Activated CD4-positive, CD25-positive, alpha-beta regulatory T cell treated with anti-CD3 and anti-CD28 coated beads, Interleukin-2, amount 50 U/mL, for 24 hours (primary cell): ENCODE data around the gene REXO1.

Experiments used
- ATAC-seq, 2 donors: fragments of 150-1000 bp; cut with Tn5 transposase; one replicate each; pipeline ENCODE4 v1.10.0; 2021; ENCODE audit warnings: mild to moderate bottlenecking in 1 of 2, moderate library complexity in 1 of 2

Gene REXO1

DNA sequence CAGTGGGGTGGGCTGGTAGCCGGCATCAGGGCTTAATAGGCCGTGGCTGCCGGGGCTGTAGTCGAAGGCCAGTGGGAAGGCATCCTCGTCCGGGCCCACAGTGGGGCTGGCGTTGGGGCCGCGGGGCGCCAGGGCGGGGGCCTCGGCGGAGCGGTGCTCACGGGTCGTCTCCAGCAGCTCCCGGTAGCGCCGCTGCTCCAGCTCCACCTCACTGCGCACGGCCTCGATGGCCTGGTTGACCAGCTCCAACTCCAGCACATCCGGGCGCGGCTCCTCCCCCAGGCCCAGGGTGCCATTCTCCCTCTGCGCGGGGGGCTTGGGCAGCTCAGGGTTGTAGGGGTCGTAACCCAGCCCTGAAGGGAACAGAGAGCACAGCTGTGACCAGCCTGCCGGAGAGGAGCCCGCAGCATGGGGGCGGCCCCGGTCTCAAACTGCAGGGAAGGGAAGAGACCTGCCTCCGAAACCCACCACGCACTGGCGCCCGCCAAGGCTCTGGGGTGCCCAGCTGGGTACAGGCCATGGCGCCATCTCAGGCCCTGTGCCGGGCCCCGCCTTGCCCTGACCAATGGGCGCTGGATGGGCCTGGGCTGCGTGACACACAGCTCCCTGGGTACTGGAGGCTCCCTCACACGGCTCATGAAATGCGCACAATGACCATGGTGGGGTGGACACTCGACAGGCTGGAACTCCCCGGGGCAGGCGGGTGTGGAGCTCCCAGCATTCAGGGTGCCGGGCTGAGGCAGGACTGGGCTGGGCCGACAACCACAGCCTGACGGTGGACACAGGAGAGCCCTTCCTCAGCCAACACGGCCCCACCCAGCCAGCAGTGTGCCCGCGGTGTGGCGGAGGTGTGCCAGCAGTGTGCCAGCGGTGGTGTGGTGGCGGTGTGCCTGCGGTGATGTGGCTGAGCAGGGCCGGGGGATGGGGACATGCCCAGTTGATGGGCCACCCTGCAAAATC, 19.7 kb downstream of the REXO1 start:
- no peak for ATAC-seq

DNA sequence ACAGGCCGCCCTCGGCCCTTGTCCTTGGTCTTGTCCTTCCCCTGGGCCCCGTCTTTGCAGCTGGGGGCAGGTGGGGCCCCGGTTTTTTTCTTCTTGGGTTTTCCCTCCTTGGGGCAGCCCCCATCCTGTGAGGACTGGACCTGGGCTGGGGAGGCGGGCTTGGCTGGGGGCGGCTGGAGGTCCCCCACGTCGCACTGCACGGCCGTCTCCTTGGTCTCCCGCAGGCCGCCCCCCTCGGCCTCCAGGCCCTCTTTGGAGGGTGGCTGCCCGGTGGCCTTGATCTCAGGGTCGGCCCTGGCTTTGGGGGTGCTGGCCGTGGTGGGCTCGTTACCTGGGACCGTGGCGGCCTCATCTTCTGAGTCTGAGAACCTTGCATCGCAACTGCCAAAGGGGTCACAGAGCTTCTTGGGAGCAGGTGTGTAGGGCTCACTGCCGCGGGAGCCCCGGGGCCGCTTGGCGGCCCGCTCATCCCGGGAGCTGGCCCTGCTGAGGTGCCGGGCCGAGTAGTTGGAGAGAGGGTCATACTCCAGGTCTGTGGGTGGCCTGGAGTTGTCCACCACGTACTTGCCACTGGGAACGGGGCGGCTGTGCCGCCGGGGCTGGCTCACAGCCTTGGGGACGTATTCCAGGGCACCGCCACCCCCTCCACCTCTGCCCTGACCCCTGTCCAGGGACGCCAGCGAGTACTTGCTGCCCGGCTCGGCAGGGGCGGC, 20.6 kb downstream of the REXO1 start:
- no peak for ATAC-seq

GRCh38 chr19:1826557-1827521, 21.4 kb downstream of the REXO1 start:
- no peak for ATAC-seq

GRCh38 chr19:1825909-1826556, 22.2 kb downstream of the REXO1 start:
- peak; percentile 84 to 85 for ATAC-seq

DNA sequence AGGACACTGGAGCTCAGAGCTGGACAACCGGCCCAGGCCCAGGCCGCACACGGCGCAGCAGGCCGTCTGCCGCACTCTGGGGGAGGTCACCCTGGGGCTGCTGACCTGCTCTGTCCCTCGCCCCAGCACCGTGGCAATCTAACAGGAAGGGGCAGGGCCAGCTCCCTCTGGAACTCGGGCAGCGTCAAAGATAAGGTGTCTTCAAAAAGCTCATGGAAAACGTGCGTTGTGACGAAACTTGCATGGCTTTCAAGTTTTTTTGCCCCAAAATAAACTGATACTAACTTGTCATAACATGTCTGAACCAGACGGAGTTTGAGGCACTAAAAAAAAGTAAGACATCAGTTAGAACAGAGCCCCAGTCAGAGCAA, 24.0 kb downstream of the REXO1 start:
- ATAC-seq: no peak

GRCh38 chr19:1823539-1824251, 24.6 kb downstream of the REXO1 start:
- no peak for ATAC-seq

GRCh38 chr19:1823020-1823419, 25.3 kb downstream of the REXO1 start:
- ATAC-seq: no peak

DNA sequence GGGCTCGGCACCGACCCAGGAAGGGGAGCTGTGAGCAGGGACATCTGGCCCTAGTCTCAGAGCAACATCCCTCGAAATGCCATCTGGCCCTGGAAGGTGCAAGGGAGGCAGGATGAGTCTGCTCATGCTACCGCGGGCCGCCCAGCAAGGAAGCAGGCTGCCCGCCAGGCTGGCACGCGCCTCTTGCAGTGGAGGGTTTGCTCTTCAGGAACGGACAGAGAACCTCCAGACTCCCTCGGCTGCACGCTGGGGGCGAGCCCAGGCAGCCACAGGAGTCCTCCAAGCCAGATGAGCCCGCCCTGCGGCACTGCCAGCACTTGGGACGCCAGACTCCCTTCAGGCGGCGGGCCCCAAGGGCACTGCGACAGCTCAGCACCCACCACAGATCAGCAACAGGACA, 26.1 kb downstream of the REXO1 start:
- ATAC-seq: no peak

- ATAC-seq: no peak
Measured at GRCh38 chr19:1819341-1820255, 28.7 kb downstream of the REXO1 start.

GRCh38 chr19:1818549-1819195, 29.6 kb downstream of the REXO1 start:
- ATAC-seq: no peak

DNA sequence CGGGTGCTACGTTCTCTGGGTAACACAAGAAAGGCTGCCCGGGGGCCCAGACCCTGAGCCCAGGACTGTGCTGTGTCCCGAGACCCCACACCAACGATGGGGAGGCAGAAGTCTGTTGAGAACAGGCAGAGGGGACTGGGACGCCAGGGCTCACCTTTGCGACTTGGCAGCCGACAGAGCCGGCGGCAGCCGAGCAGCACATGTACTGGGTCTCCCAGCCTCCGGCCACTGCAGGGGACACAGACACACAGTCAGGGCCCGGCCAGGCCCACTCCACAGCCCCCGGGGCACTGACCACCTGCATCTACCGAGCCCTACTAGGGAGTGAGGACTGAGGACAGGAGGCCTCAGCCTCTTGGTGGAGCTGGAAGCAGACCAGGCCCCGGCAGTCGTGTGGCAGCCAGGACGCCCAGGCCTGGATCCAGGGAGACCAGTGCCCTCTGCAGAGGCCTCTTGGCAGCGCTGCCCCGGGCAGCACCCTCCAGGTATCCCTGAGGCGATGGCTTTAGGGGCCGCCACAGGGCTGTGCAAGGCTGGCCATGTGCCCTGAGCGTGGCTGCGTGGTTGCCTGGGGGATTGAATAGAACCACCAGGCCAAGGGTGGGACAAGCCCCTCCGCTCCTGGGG, 30.6 kb downstream of the REXO1 start:
- ATAC-seq: no peak

DNA sequence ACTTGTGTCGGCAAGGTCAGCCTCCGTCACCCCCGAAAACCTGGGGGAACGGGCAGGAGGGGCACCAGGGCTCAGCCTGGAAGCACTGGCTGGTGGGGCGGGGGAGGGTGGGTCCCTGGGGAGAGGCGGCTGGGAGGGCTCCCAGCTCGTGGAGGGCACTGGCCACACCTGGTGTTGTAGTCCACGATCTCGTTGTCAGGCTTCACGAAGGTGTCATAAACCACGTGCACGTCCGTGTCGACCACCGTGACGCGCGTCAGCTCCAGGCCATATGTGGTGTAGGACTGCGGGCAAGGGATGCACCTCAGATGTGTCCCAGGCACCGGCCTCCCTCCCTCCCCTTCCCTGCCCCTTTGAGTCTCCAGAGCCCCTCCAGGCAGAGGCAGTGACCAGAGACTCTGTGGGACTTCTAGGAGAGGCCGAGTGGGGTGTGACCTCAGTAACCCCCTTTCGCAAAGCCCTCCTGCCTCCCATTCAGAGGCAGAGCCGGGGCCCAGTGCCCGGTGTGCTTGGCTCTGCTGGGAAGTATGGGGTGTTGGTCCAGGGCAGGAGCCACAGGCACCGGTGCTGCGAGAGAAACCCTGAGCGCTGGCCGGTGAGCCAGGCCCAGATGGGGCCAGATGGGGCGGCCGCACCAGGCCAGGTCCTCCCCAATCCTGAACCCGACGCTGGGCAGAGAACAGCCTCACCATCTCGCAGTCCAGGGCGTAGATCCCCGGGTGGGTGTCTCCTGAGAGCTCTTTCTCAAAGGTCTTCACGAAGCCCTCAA, 31.6 kb downstream of the REXO1 start:
- no peak for ATAC-seq

DNA sequence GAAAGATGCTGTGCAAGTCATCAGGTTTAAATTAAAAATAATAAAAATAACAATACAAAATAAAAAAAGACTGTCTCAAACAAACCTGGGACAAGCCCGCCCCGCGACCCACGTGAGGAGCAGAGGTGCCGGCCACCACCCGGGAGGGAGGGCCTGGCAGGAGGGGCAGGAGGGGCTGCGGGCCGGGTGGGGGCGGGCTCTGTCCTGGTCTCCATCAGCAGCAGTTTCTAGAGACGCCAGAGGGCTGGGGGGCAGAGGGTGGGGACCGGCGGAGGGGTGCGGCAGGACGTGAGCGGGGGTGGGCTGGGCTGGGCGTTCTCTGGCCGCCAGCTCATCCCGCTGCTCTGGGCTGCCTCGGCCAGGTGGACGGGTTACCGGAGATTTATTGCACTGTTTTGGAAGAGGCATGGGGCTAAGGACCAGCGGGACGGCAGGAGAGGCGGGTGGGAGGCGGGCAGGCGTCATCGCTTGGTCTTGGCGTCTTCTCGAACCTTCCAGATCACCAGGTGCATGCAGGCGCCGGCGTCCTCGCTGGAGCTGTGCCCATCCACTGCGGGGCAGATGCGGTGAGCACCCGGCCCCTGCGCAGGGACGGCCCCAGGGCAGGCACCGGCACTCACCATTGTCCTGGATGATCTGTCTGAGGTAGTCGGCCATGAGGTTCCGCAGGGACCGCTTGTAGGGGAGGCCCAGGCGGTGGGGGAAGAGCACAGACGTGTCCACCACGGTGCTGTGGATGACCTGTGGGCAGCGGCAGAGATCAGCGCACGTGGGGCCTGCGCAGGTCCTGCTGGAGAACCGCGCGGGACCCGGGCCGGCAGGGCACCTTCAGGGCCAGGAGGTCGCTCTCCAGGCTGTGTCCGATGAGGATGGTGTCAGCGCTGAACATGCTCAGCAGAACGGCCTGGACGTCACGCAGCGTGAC, 32.4 kb downstream of the REXO1 start:
- ATAC-seq: no peak

- no peak for ATAC-seq
Measured at GRCh38 chr19:1814833-1815604, 33.3 kb downstream of the REXO1 start.

DNA sequence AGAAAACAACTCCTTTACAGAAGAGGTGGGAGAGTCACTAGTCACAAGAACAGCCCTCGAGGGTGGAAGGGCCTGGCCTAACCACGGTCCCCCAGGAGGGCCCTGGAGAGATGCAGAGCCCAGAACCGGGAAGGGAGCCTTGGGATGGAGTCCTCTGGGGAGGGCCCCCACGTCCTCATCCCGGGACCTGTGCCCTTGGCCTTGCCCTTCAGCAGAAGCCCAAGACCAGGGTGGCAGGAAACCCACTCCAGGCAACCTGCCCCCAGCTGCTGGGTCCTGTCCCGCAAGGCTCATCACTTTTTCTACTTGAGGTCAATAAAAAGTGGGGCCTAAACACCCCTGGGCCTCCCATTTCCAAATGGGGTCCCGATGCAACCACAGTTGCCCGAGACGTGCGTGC, 33.9 kb downstream of the REXO1 start:
- ATAC-seq: no peak
